GM12865 (cell line): ENCODE results near the gene CCL27.
A peak's percentile ranks its signal among the peaks of the same experiment; 100 is the strongest.

ENCODE experiments used
- DNase-seq: peaks from one replicate; pipeline ENCODE4 v3.0.0; 2010; ENCODE audit warnings: low read depth
- H3K4me3 ChIP-seq: 2 replicates; pipeline ENCODE4 v1.5.1; 2011; ENCODE audit warnings: mild to moderate bottlenecking, low read depth, low read length, control low read depth
- CTCF ChIP-seq: IDR thresholded peaks from 2 replicates; pipeline ENCODE4 v1.5.1; 2011; ENCODE audit warnings: low read length, control low read depth, low read depth, inconsistent platforms; ENCODE audit not compliant: insufficient read depth; ENCODE audit errors: missing control alignments

CCL27 gene

DNA sequence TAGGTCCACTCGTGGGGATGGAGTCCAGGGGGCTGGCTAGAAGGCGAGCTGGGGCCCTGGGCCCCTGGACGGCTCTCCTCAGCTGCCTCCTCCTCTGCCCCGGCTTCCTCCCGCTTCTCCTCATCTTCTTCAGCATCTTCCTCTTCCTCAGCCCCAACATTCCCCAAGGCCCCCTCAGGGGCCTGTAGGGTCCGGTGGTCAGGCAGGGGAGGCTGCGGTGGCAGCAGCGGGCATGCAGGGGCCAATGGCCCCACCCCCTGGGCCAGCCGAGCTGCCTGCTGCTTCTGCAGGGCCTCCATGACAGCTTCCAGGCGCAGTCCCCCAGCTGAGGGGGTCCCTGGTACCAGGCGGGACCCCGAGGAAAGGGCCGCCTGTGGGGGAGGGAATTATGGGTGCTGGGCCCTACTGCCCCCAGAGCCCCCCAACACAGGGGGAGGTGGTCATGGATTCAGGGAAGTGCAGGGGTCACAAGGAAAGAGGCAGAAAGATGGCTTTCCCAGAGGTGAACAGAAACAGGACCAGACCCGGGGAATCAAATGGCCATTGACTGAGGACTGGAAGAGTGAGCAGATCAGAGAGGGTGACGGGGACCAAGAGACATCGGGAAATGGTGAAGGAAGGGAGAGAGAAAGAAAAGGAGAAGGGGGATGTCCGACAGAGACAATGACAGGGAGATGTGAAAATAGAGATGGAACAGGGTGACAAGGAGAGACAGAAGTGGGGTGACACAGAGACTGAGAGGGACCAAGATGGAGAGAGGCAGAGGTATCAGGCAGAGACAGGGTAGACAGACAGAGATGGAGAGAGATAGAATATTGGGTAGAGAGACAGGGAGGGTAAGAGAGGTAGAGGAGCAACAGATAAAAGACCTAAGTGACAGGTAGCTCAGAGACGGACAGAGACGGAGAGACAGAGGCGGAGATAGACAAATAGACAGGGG lies 34.5 kb downstream of the CCL27 start:
- TF ChIP-seq CTCF, result no peak
- no peak overlapping the region for H3K4me3 ChIP-seq
- DNase-seq, result no peak

DNA sequence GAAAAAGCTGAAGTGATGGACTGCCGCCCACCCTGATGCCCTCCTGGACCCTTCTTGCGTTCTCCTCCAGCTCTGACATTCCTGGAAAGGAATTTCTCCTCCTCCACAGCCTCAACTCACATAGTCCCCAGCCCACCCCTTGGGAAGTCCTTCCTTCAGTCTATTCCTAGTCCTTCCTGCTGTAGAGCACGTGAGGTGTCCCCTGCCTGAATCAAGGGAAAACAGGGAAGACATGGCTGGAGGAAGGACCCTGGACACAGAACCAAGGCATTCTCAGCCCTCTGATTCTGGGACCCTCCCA lies 37.3 kb downstream of the CCL27 start:
- no peak overlapping the region for H3K4me3 ChIP-seq
- no peak for DNase-seq
- no peak for TF ChIP-seq CTCF

- no peak for DNase-seq
- no peak for TF ChIP-seq CTCF
- H3K4me3 ChIP-seq, result no peak overlapping the region
These were observed 37.8 kb downstream of the CCL27 start for GRCh38 chr9:34624475-34625185.

DNA sequence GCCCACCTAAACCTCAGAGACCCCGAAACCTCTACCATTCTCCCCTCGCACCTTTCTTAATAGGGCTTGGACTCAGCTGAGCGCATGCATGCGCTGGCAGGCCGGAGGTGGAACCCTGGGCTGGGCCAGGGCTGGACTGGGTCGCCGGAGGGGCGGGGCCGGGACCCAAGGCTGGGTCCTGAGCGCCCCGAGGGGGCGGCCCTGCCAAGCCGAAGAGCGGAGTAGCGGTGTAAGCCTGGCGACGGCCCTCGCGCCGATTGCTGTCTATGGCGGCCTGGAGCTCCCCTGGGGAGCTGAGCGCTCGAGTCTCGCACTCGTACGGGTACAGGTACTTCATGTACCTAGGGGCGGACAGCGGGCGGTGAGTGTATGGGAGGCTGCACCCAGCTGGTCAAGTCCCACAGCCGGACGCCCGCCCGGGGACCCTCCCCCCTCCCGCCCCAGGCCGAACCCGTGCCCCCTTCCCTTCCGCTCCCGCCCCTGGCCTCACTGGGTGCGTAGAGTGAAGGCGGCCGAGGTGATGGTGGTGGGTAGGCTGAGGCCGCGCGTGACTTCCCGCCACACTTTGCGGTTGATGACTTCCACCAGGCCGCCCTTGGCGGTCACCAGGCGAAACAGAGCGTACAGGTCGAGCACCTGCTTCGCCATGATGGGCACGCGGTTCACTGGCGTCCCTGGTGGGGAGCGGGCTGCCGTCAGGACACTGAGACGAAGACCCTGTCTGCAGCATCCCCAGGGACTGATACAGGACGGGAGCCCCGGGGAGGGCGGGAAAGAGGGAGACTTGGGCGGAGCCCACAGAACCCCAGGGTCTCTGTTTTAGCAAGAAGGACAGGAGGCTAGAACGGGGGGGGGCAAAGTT lies 38.9 kb downstream of the CCL27 start:
- H3K4me3 ChIP-seq, result no peak overlapping the region
- no peak for DNase-seq
- TF ChIP-seq CTCF, result no peak

- peak within 1 kb of the TSS; percentile 86 for H3K4me3 ChIP-seq
- no peak for TF ChIP-seq CTCF
- DNase-seq, result peak; percentile 96
These were observed 42.1 kb downstream of the CCL27 start, which contains the start of gene DCTN3 for GRCh38 chr9:34620061-34620994. TSS of gene DCTN3 (minus strand) at chr9:34620495. CDS start at chr9:34620464, 31 bp downstream.

DNA sequence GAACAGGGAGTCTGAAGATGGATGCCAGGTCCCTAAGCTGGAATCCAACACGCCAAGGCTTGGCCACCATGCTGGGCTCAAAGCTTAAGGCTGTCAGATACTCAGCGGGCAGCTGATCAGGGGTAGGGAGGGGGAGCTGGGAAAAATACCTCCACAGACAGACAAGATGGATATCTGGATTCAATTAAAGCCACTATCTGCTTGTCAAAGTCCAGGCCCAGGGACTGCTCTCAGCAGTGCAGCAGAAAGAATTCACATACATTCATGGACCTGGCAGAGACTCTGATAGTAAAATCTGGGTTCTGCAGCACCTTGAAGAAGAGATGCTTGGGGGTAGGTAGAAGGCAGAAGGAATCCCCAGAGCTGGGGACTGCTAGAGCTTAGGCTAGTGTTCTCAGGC lies 47.3 kb downstream of the CCL27 start:
- TF ChIP-seq CTCF, result no peak

More for the DNA sequence above, 47.3 kb downstream of the CCL27 start:
- DNase-seq, result no peak
- H3K4me3 ChIP-seq, result no peak overlapping the region
